ENCODE measurements around the gene DCHS2.

Gene DCHS2

DNA sequence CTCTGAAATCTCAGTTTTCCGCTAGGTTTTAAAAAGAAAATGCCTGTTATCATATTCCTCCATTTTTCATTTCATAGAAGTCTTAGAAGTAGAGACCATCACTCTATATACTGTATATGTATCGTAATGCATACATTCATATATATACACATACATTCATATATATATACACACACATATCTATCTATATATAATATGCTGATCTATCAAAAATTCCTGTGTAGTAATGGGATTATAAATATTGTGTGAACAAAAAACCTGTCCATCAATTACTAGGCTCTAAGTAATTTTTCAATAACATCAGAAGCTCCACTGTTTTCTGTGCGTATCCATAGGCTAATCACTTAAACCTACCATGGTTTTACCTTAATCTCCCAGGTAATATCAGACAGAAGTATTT, 150.2 kb downstream of the DCHS2 start:
- Histone ChIP-seq H2BK5ac (ENCODE audit: low read length) (no peak overlapping the region), H3K79me1 (ENCODE audit: low read depth, low read length) (no peaks in the 10 kb centered on the region), H4K8ac (ENCODE audit: low read depth, low read length) (no peak overlapping the region), H3K18ac (ENCODE audit: low read length) (no peak overlapping the region), H4K91ac (ENCODE audit: low read depth, low read length, poor library complexity) (no peak overlapping the region), H3K36me3 (replicated peaks in 1 of 2; ENCODE audit: control insufficient read depth in 2 of 2, insufficient read depth in 2 of 2, low read length in 2 of 2) (no peaks in the 10 kb centered on the region), H3K27ac (replicated peaks; ENCODE audit: low read length) (no peak overlapping the region), H3K9me3 (replicated peaks in 1 of 2; ENCODE audit: control insufficient read depth in 2 of 2, insufficient read depth in 1 of 2, low read depth in 1 of 2, low read length in 2 of 2) (no peaks in the 10 kb centered on the region), H2AFZ (ENCODE audit: low read length) (no peak overlapping the region), H3K27me3 (ENCODE audit: control insufficient read depth in 3 of 3, insufficient read depth in 3 of 3, low read depth in 1 of 3, low read length in 3 of 3) (peaks cover 0 to 4% (median 0%) of the 10 kb centered on the region in 3 experiments), H3K4ac (ENCODE audit: low read length) (no peak overlapping the region), H3K4me2 (ENCODE audit: insufficient read depth, low read length, poor library complexity, severe bottlenecking) (no peak overlapping the region), H3K4me1 (ENCODE audit: control insufficient read depth in 2 of 2, insufficient read depth in 1 of 2, low read depth in 1 of 2, low read length in 2 of 2) (no peaks in the 10 kb centered on the region), H2BK12ac (ENCODE audit: low read length) (no peak overlapping the region), H2BK15ac (ENCODE audit: low read length) (no peak overlapping the region), H3K4me3 (ENCODE audit: low read length in 2 of 2) (no peak overlapping the region), H2AK5ac (ENCODE audit: low read depth, low read length) (no peak overlapping the region), H2BK120ac (ENCODE audit: low read depth, low read length) (no peak overlapping the region), H3K9ac (ENCODE audit: low read depth, low read length, poor library complexity) (no peak overlapping the region), H3K14ac (ENCODE audit: low read length) (no peak overlapping the region), H3K23ac (ENCODE audit: low read depth, low read length, poor library complexity) (no peak overlapping the region)
- DNase-seq (ENCODE audit: low spot score): no peak
- WGBS, 2 donors (ENCODE audit: extremely low coverage in 2 of 2, insufficient read length in 2 of 2, insufficient replicate concordance in 1 of 2): no CpG with 5 or more reads among the region's 3 CpGs

DNA sequence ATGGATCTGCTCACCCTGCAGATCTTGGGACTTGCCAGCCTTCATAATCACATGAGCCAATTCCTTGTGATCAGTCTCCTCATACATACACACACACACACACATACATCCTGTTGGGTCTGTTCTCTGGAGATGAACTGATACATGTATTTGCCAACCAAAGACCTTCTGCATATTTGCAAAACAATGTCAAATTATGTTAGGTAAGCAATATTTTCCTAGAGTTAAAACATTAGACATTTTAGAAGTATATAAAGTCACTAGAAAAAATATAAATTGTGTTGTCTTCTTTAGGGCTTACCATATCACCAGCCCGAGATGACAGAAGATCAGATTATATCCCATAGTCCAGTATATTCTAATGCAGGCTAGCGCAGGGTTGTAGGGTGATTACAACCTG, 156.0 kb downstream of the DCHS2 start:
- H2AK5ac ChIP-seq (ENCODE audit: low read depth, low read length): no peak overlapping the region
- H2BK12ac ChIP-seq (ENCODE audit: low read length): no peak overlapping the region
- no peak overlapping the region for H3K9ac ChIP-seq (ENCODE audit: low read depth, low read length, poor library complexity)
- H3K14ac ChIP-seq (ENCODE audit: low read length): no peak overlapping the region
- WGBS, 2 donors (ENCODE audit: extremely low coverage in 2 of 2, insufficient read length in 2 of 2, insufficient replicate concordance in 1 of 2): no CpG with 5 or more reads among the region's 2 CpGs
- no peak overlapping the region for H2AFZ ChIP-seq (ENCODE audit: low read length)
- H2BK120ac ChIP-seq (ENCODE audit: low read depth, low read length): no peak overlapping the region
- H3K4me1 ChIP-seq (ENCODE audit: control insufficient read depth in 2 of 2, insufficient read depth in 1 of 2, low read depth in 1 of 2, low read length in 2 of 2): no peaks in the 10 kb centered on the region
- no peak overlapping the region for H3K4me2 ChIP-seq (ENCODE audit: insufficient read depth, low read length, poor library complexity, severe bottlenecking)
- no peak overlapping the region for H4K8ac ChIP-seq (ENCODE audit: low read depth, low read length)
- H2BK5ac ChIP-seq (ENCODE audit: low read length): no peak overlapping the region
- H2BK15ac ChIP-seq (ENCODE audit: low read length): no peak overlapping the region
- H3K79me1 ChIP-seq (ENCODE audit: low read depth, low read length): no peaks in the 10 kb centered on the region
- no peak overlapping the region for H3K18ac ChIP-seq (ENCODE audit: low read length)
- H3K23ac ChIP-seq (ENCODE audit: low read depth, low read length, poor library complexity): no peak overlapping the region
- DNase-seq (ENCODE audit: low spot score): no peak
- no peaks in the 10 kb centered on the region for H3K9me3 ChIP-seq (replicated peaks in 1 of 2; ENCODE audit: control insufficient read depth in 2 of 2, insufficient read depth in 1 of 2, low read depth in 1 of 2, low read length in 2 of 2)
- no peaks in the 10 kb centered on the region for H3K36me3 ChIP-seq (replicated peaks in 1 of 2; ENCODE audit: control insufficient read depth in 2 of 2, insufficient read depth in 2 of 2, low read length in 2 of 2)
- no peak overlapping the region for H3K4me3 ChIP-seq (ENCODE audit: low read length in 2 of 2)
- H3K27me3 ChIP-seq (ENCODE audit: control insufficient read depth in 3 of 3, insufficient read depth in 3 of 3, low read depth in 1 of 3, low read length in 3 of 3): peaks cover 0 to 33% (median 0%) of the 10 kb centered on the region in 3 experiments
- H4K91ac ChIP-seq (ENCODE audit: low read depth, low read length, poor library complexity): no peak overlapping the region
- H3K27ac ChIP-seq (replicated peaks; ENCODE audit: low read length): no peak overlapping the region
- no peak overlapping the region for H3K4ac ChIP-seq (ENCODE audit: low read length)

GRCh38 chr4:154332681-154333421, 158.7 kb downstream of the DCHS2 start:
- Histone ChIP-seq H2BK120ac (ENCODE audit: low read depth, low read length) (no peak overlapping the region), H4K91ac (ENCODE audit: low read depth, low read length, poor library complexity) (no peak overlapping the region), H3K27ac (replicated peaks; ENCODE audit: low read length) (no peak overlapping the region), H2BK15ac (ENCODE audit: low read length) (no peak overlapping the region), H3K4me3 (ENCODE audit: low read length in 2 of 2) (peak overlapping the region; percentile 35 to 68), H4K8ac (ENCODE audit: low read depth, low read length) (no peak overlapping the region), H3K27me3 (ENCODE audit: control insufficient read depth in 3 of 3, insufficient read depth in 3 of 3, low read depth in 1 of 3, low read length in 3 of 3) (peaks cover 0 to 33% (median 0%) of the 10 kb centered on the region in 3 experiments), H3K14ac (ENCODE audit: low read length) (no peak overlapping the region), H3K4me1 (ENCODE audit: control insufficient read depth in 2 of 2, insufficient read depth in 1 of 2, low read depth in 1 of 2, low read length in 2 of 2) (no peaks in the 10 kb centered on the region), H2AK5ac (ENCODE audit: low read depth, low read length) (no peak overlapping the region), H3K9me3 (replicated peaks in 1 of 2; ENCODE audit: control insufficient read depth in 2 of 2, insufficient read depth in 1 of 2, low read depth in 1 of 2, low read length in 2 of 2) (no peaks in the 10 kb centered on the region), H3K9ac (ENCODE audit: low read depth, low read length, poor library complexity) (no peak overlapping the region), H2BK5ac (ENCODE audit: low read length) (no peak overlapping the region), H3K79me1 (ENCODE audit: low read depth, low read length) (no peaks in the 10 kb centered on the region), H3K4ac (ENCODE audit: low read length) (no peak overlapping the region), H3K23ac (ENCODE audit: low read depth, low read length, poor library complexity) (no peak overlapping the region), H2BK12ac (ENCODE audit: low read length) (no peak overlapping the region), H3K18ac (ENCODE audit: low read length) (peak overlapping the region; percentile 19), H3K4me2 (ENCODE audit: insufficient read depth, low read length, poor library complexity, severe bottlenecking) (peak overlapping the region; percentile 77), H2AFZ (ENCODE audit: low read length) (peak overlapping the region; percentile 89), H3K36me3 (replicated peaks in 1 of 2; ENCODE audit: control insufficient read depth in 2 of 2, insufficient read depth in 2 of 2, low read length in 2 of 2) (no peaks in the 10 kb centered on the region)
- DNase-seq (ENCODE audit: low spot score): no peak
- no CpG with 5 or more reads among the region's 48 CpGs for WGBS, 2 donors (ENCODE audit: extremely low coverage in 2 of 2, insufficient read length in 2 of 2, insufficient replicate concordance in 1 of 2)

DNA sequence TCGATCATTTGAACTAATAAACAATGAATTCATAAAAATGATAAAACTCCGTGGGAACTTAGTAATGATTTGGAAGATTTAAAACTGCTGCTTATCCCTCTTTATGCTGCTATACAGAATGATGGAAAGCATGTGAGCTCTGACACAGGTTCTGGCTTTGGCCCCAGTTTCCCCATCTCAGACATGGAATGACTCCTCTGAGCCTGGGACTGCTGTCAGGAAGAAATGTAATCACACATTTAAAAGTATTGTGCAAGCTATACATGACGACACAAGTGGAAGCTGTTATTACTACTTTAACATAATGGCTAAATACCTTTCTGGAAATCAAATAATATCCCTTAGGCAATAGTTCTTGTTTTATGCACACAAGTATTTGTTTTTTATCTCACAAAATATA, 161.7 kb downstream of the DCHS2 start:
- DNase-seq (ENCODE audit: low spot score): no peak

More for the DNA sequence above, 161.7 kb downstream of the DCHS2 start:
- no peaks in the 10 kb centered on the region for H3K4me1 ChIP-seq (ENCODE audit: control insufficient read depth in 2 of 2, insufficient read depth in 1 of 2, low read depth in 1 of 2, low read length in 2 of 2)
- H4K91ac ChIP-seq (ENCODE audit: low read depth, low read length, poor library complexity): no peak overlapping the region
- WGBS, 2 donors (ENCODE audit: extremely low coverage in 2 of 2, insufficient read length in 2 of 2, insufficient replicate concordance in 1 of 2): no CpG with 5 or more reads among the region's 3 CpGs
- no peak overlapping the region for H3K4me2 ChIP-seq (ENCODE audit: insufficient read depth, low read length, poor library complexity, severe bottlenecking)
- H3K9me3 ChIP-seq (replicated peaks in 1 of 2; ENCODE audit: control insufficient read depth in 2 of 2, insufficient read depth in 1 of 2, low read depth in 1 of 2, low read length in 2 of 2): no peaks in the 10 kb centered on the region
- H2AFZ ChIP-seq (ENCODE audit: low read length): no peak overlapping the region
- H3K27ac ChIP-seq (replicated peaks; ENCODE audit: low read length): no peak overlapping the region
- no peak overlapping the region for H3K9ac ChIP-seq (ENCODE audit: low read depth, low read length, poor library complexity)
- no peak overlapping the region for H3K23ac ChIP-seq (ENCODE audit: low read depth, low read length, poor library complexity)
- H2BK15ac ChIP-seq (ENCODE audit: low read length): no peak overlapping the region
- H4K8ac ChIP-seq (ENCODE audit: low read depth, low read length): no peak overlapping the region
- H2BK120ac ChIP-seq (ENCODE audit: low read depth, low read length): no peak overlapping the region
- H3K79me1 ChIP-seq (ENCODE audit: low read depth, low read length): no peaks in the 10 kb centered on the region
- H3K4ac ChIP-seq (ENCODE audit: low read length): no peak overlapping the region
- no peak overlapping the region for H2BK5ac ChIP-seq (ENCODE audit: low read length)
- no peak overlapping the region for H3K14ac ChIP-seq (ENCODE audit: low read length)
- H2BK12ac ChIP-seq (ENCODE audit: low read length): no peak overlapping the region
- no peak overlapping the region for H3K4me3 ChIP-seq (ENCODE audit: low read length in 2 of 2)
- H3K18ac ChIP-seq (ENCODE audit: low read length): no peak overlapping the region
- no peaks in the 10 kb centered on the region for H3K36me3 ChIP-seq (replicated peaks in 1 of 2; ENCODE audit: control insufficient read depth in 2 of 2, insufficient read depth in 2 of 2, low read length in 2 of 2)
- peaks cover 0 to 29% (median 0%) of the 10 kb centered on the region in 3 experiments for H3K27me3 ChIP-seq (ENCODE audit: control insufficient read depth in 3 of 3, insufficient read depth in 3 of 3, low read depth in 1 of 3, low read length in 3 of 3)
- no peak overlapping the region for H2AK5ac ChIP-seq (ENCODE audit: low read depth, low read length)

All from neuronal stem cell (in vitro differentiated cells).